Heart left ventricle (tissue), 16 donors: ENCODE measurements around the gene PRPS2. TPM values are rescaled to one million over a fixed set of nuclear protein-coding genes. Genes with fewer than 3 reads are reported as not detected.

Experiments
- ATAC-seq, 4 donors: fragments of 200-7000 bp; cut with Tn5 transposase; one replicate each; pipeline ENCODE4 v1.9.1; 2020 to 2022; ENCODE audit warnings: moderate library complexity in 4 of 4, mild to moderate bottlenecking in 3 of 4, moderate number of reproducible peaks in 1 of 4
- DNase-seq, 5 donors: peaks; one replicate each; pipeline ENCODE4 v3.0.0-alpha.2; 2020
- H3K27ac ChIP-seq, 12 donors: fragments of 200-600 bp; sonication (generic) in 4 of 12; one replicate each; pipeline versions ENCODE4 v1.5.0 to v1.8.0; 2016 to 2022; ENCODE audit warnings: mild to moderate bottlenecking in 2 of 12
- H3K27me3 ChIP-seq, 9 donors: fragments of 200-600 bp; sonication (generic) in 2 of 9; one replicate each; pipeline versions ENCODE4 v1.5.1 to v1.8.0; 2016 to 2022; ENCODE audit warnings: mild to moderate bottlenecking in 3 of 9
- H3K36me3 ChIP-seq, 9 donors: fragments of 200-600 bp; sonication (generic) in 2 of 9; one replicate each; pipeline versions ENCODE4 v1.5.0 to v1.8.0; 2018 to 2022; ENCODE audit warnings: mild to moderate bottlenecking in 2 of 9
- H3K4me1 ChIP-seq, 12 donors: fragments of 200-600 bp; sonication (generic) in 4 of 12; one replicate each; pipeline versions ENCODE4 v1.5.0 to v1.8.0; 2016 to 2022; ENCODE audit warnings: mild to moderate bottlenecking in 3 of 12
- H3K4me3 ChIP-seq, 12 donors: fragments of 200-600 bp; sonication (generic) in 4 of 12; one replicate each; pipeline versions ENCODE4 v1.5.0 to v1.8.0; 2017 to 2022; ENCODE audit warnings: mild to moderate bottlenecking in 9 of 12, moderate library complexity in 4 of 12
- H3K9me3 ChIP-seq, 12 donors: fragments of 200-600 bp; sonication (generic) in 4 of 12; one replicate each; pipeline versions ENCODE4 v1.5.0 to v1.8.0; 2016 to 2022; ENCODE audit warnings: mild to moderate bottlenecking in 1 of 12
- CTCF ChIP-seq, 12 donors: fragments of 200-600 bp; sonication (generic) in 4 of 12; IDR thresholded peaks; one replicate each; pipeline versions ENCODE4 v1.5.0 to v1.8.0; 2018 to 2022; ENCODE audit warnings: antibody characterized with exemption in 12 of 12, mild to moderate bottlenecking in 5 of 12
- POLR2A ChIP-seq, 2 donors: fragments of 450-650 bp; IDR thresholded peaks; one replicate each; pipeline ENCODE4 v1.6.1; 2017; ENCODE audit warnings: antibody characterized with exemption in 2 of 2, mild to moderate bottlenecking in 2 of 2, moderate library complexity in 2 of 2
- WGBS, 4 donors: extraction: QIAGEN DNeasy Blood & Tissue Kit in 2 of 4; methylation state at CpG; one replicate each; pipeline versions ENCODE4 v1.1.5 to v1.1.7; 2013 to 2018; 5-methylcytosine and 5-hydroxymethylcytosine counted together
- intact Hi-C, 10 donors: fragments of 100-400 bp; cut with DNase I; formaldehyde crosslinking; loops; one replicate each; pipeline versions ENCODE4 v1.11.1 to v1.14.2; 2022
- long read RNA-seq, 3 donors: library from polyadenylated mRNA; unstranded; transcript quantifications; one replicate each; pipeline ENCODE4 v2.0.0, GENCODE V29; 2020 to 2021
- polyA plus RNA-seq, 2 donors: library from polyadenylated mRNA; stranded (reverse); fragments of 200-250 nt; gene quantifications; one replicate each; pipeline ENCODE4 v1.2.3, GENCODE V29; 2013
- total RNA-seq, 9 donors: library from RNA; depleted of rRNA in 2 of 9; stranded (reverse); fragments of >200 nt in 2 of 9; fragmentation: NEBNext Ultra II Directional in 3 of 9; extraction: Animal tissue kit (Norgen Biotek cat#: 25700) in 3 of 9; gene quantifications; one replicate each; pipeline versions ENCODE4 v1.1.0 to v1.2.4, GENCODE V29; 2016 to 2023
- donor health status: ischemic (EF 13 %, LVEDD 7.1; RV severe dilation, severe dysfunction).
- donor health status: healthy with polysubstance abuse.
- donor health status: DM: no; HTN: yes; CAD: no.
- donor health status: DM: no; HTN: no; CAD: no.
- donor health status: ischemic (EF 25% LVEDD 6.9; RV normal size, moderate dysfunction).
- donor health status: ischemic (EF 25% LVEDD 5.7; RV mildly dilated, moderate dysfunction).
- donor health status: healthy.
- donor health status: DM: yes; HTN: yes; CAD: no.
- donor health status: ischemic (EF 35%, LVEDD 5.7; RV mildly dilated, moderate dysfunction).
- donor health status: nonischemic (EF 11% LVEDD 7.7; RV severe dilation, severe dysfunction).
- donor health status: DM: yes; HTN: yes; CAD: no.
- donor health status: PGD.
- donor health status: ischemic (EF 29% LVEDD 5.4; RV normal size, mild dysfunction).
- donor health status: nonischemic (EF 23%, LVEDD 6.1; RV moderate dilation, normal function).

The PRPS2 gene
- 10 to 100 TPM in 2 of 9 donors, 1 to 10 TPM in 7; 1.8 to 21.9 (median 3.6) TPM for total RNA-seq
- polyA plus RNA-seq = 1 to 10 TPM; 1.7 to 3.7 TPM
- long read RNA-seq, donor 1 = 0 reads
- long read RNA-seq, donor 2, transcript PRPS2-202 (7 exons, 2,511 nt) = major isoform, 7 of 7 reads
- long read RNA-seq, donor 2, partial matches to known transcripts = 0 of 7 reads
- long read RNA-seq, donor 2, other reads (novel, unspliced or antisense) = 0 of 7 reads
- long read RNA-seq, donor 3, partial matches to known transcripts = 0 of 2 reads
- long read RNA-seq, donor 3, other reads (novel, unspliced or antisense) = 0 of 2 reads

- Histone ChIP-seq H3K4me1 (peaks cover 0 to 5% (median 0%) of the 10 kb centered on the region in 12 donors), H3K9me3 (peaks cover 0 to 15% (median 0%) of the 10 kb centered on the region in 12 donors), H3K27me3 (peaks cover 0 to 7% (median 0%) of the 10 kb centered on the region in 9 donors), H3K36me3 (no peaks in the 10 kb centered on the region), H3K27ac (peak within 1 kb of the TSS in 3 of 12 donors; percentile 29 to 69 (median 38)), H3K4me3 (peak within 1 kb of the TSS; percentile 29 to 77 (median 61))
- WGBS, 4 donors = 1 to 37% (median 17%) methylated on average over 50 to 112 of the region's 113 CpGs
- ATAC-seq (peak in 3 of 4 donors; percentile 85 to 91 (median 89)), DNase-seq (peak; percentile 57 to 70 (median 62))
- intact Hi-C loops = no loop called here
- no peak for TF ChIP-seq CTCF (IDR thresholded peaks at IDR 0.05)
- TF ChIP-seq POLR2A (IDR thresholded peaks at IDR 0.05) = no peak
Observed at GRCh38 chrX:12791257-12792228, at the start of gene PRPS2. Gene PRPS2 (plus strand): TSS chrX:12791412. CDS start chrX:12791498, 86 bp downstream.

DNA sequence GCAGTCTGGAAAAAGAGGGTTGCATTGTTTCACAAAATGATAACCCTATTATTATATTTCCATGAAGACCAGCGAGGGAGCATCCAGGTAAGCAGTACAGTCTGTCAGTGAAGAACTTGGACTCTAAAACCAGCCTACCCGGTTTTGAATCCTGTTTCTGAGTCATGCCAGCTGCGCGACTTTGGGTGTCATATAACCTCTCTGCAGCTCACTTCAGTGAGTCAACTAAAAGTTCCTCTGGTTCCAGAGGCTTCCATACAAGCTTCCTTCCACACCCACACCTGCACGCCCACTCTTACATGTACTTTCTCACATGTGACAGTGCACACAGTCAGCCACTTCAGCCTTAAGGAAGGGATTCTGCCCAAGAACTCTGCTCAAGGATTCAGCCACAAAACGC lies 49.8 kb upstream of the PRPS2 start:
- 64 to 91% (median 84%) methylated on average over 6 of the region's 6 CpGs for WGBS, 4 donors
- Histone ChIP-seq H3K36me3 (no peaks in the 10 kb centered on the region), H3K4me1 (no peaks in the 10 kb centered on the region), H3K9me3 (no peaks in the 10 kb centered on the region), H3K4me3 (no peak overlapping the region), H3K27me3 (peaks cover 0 to 22% (median 0%) of the 10 kb centered on the region in 9 donors), H3K27ac (no peak overlapping the region)
- DNase-seq (no peak), ATAC-seq (no peak)
- intact Hi-C loops = no loop called here
- TF ChIP-seq CTCF (IDR thresholded peaks at IDR 0.05) = no peak
- TF ChIP-seq POLR2A (IDR thresholded peaks at IDR 0.05) = no peak

GRCh38 chrX:12747433-12747832 lies 43.8 kb upstream of the PRPS2 start:
- H3K27ac ChIP-seq = no peak overlapping the region
- no peak for DNase-seq
- no peak overlapping the region for H3K4me3 ChIP-seq
- H3K4me1 ChIP-seq = no peaks in the 10 kb centered on the region
- no peaks in the 10 kb centered on the region for H3K36me3 ChIP-seq
- WGBS, 4 donors = 86 to 100% (median 89%) methylated on average over 1 of the region's 1 CpG
- H3K9me3 ChIP-seq = peaks cover 0 to 8% (median 0%) of the 10 kb centered on the region in 12 donors
- intact Hi-C loops = no loop called here
- no peak for ATAC-seq
- TF ChIP-seq CTCF (IDR thresholded peaks at IDR 0.05) (no peak), POLR2A (IDR thresholded peaks at IDR 0.05) (no peak)
- peaks cover 0 to 7% (median 0%) of the 10 kb centered on the region in 9 donors for H3K27me3 ChIP-seq

GRCh38 chrX:12751887-12752286 lies 39.3 kb upstream of the PRPS2 start:
- no peak overlapping the region for H3K27ac ChIP-seq
- DNase-seq (no peak), ATAC-seq (no peak)
- intact Hi-C loops = no loop called here
- peaks cover 0 to 8% (median 0%) of the 10 kb centered on the region in 12 donors for H3K9me3 ChIP-seq
- H3K27me3 ChIP-seq = peaks cover 0 to 8% (median 0%) of the 10 kb centered on the region in 9 donors
- H3K4me3 ChIP-seq = no peak overlapping the region
- no peaks in the 10 kb centered on the region for H3K36me3 ChIP-seq
- 29 to 52% (median 39%) methylated on average over 1 of the region's 1 CpG for WGBS, 4 donors
- TF ChIP-seq CTCF (IDR thresholded peaks at IDR 0.05) (no peak), POLR2A (IDR thresholded peaks at IDR 0.05) (no peak)
- H3K4me1 ChIP-seq = no peaks in the 10 kb centered on the region
